Measurements from ENCODE around the gene CYP20A1. TPM values are rescaled to one million over a fixed set of nuclear protein-coding genes. Genes with fewer than 3 reads are reported as not detected.

CYP20A1 gene
- total and polyA plus RNA-seq, 2 of the 8 experiments (the other 6 are each of a cell fraction or from before 2014, with no cell fraction given) = 6.2 to 21.5 TPM

DNA sequence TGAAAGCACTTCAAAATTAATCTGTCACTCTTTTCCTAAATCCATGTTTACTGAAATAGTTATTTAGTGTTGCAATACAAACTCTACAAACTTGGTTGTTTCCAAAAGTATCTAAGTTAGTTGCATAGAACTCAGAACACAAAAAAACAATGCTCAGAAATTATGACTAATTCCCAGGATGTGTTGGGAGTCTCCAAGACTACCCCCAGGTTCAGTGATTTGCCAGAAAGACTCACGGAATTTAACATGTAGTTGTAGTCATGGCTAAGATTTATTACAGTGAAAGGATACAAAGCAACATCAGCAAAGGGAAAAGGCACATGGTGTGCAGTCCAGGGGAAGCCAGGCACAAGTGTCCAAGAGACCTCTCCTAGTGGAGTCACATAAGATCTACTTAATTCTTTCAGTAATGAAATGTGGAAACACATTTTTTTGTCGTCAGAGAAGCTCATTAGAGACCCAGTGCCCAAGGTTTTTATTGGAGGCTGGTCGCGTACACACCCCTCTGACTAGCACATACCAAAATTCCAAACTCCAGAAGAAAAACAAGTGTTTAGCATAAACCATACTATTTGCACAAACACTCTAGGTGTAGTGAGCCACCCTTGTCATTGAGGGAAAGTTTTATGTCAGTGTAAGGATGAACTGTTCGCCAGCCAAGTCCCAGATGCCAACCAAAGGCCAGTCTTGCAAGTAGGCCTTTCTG lies 43.3 kb upstream of the CYP20A1 start:
- Histone ChIP-seq H3K23me2 (ENCODE audit: low read depth, low read length) (no peaks in the 10 kb centered on the region), H3K79me1 (ENCODE audit: low read depth, low read length) (no peaks in the 10 kb centered on the region), H3K27ac (ENCODE audit: low read depth, low read length) (no peak overlapping the region), H2BK12ac (ENCODE audit: low read depth, low read length) (no peak overlapping the region), H4K8ac (ENCODE audit: extremely low read depth, insufficient read depth, low read length) (no peak overlapping the region), H3K14ac (ENCODE audit: insufficient read length) (no peak overlapping the region), H3K4me2 (ENCODE audit: insufficient read depth in 1 of 2, low read depth in 2 of 2, low read length in 2 of 2) (no peak overlapping the region), H4K91ac (replicated peaks; ENCODE audit: insufficient read length, low read length) (no peak overlapping the region), H3K79me2 (ENCODE audit: control insufficient read depth in 1 of 2, insufficient read depth in 2 of 2, low read length in 2 of 2) (no peaks in the 10 kb centered on the region), H3K4me1 (replicated peaks in 1 of 4; ENCODE audit: control insufficient read depth in 3 of 4, insufficient read depth in 4 of 4, low read length in 3 of 4) (no peaks in the 10 kb centered on the region), H2AK5ac (ENCODE audit: low read depth, low read length) (no peak overlapping the region), H3K27me3 (replicated peaks in 1 of 4; ENCODE audit: control insufficient read depth in 3 of 4, extremely low read depth in 1 of 4, insufficient read depth in 3 of 4, low read length in 3 of 4) (no peaks in the 10 kb centered on the region), H3K4me3 (ENCODE audit: extremely low read depth in 1 of 4, insufficient read depth in 2 of 4, low read depth in 3 of 4, low read length in 4 of 4) (no peak overlapping the region), H2AFZ (ENCODE audit: low read length) (no peak overlapping the region), H2BK20ac (ENCODE audit: low read length) (no peak overlapping the region), H3K56ac (replicated peaks; ENCODE audit: insufficient read length, low read depth, low read length) (no peak overlapping the region), H4K20me1 (replicated peaks in 1 of 2; ENCODE audit: control insufficient read depth in 1 of 2, insufficient read depth in 2 of 2, low read length in 2 of 2) (no peaks in the 10 kb centered on the region), H3K36me3 (ENCODE audit: control insufficient read depth in 2 of 4, insufficient read depth in 4 of 4, low read length in 3 of 4) (no peaks in the 10 kb centered on the region; a peak in 1 of 8 replicates), H2BK120ac (replicated peaks; ENCODE audit: low read depth, low read length) (no peak overlapping the region), H2BK15ac (ENCODE audit: low read length) (no peak overlapping the region), H2BK5ac (ENCODE audit: low read depth, low read length) (no peak overlapping the region), H3K4ac (replicated peaks; ENCODE audit: insufficient read length, low read depth, low read length) (no peak overlapping the region), H3K18ac (ENCODE audit: extremely low read depth, low read length) (no peak overlapping the region), H3K23ac (ENCODE audit: insufficient read length) (no peak overlapping the region), H4K5ac (ENCODE audit: insufficient read length, low read depth, low read length) (no peak overlapping the region), H3K9ac (replicated peaks in 1 of 4; ENCODE audit: extremely low read depth in 1 of 4, low read depth in 3 of 4, low read length in 3 of 4) (no peak overlapping the region), H3K9me3 (ENCODE audit: insufficient read depth in 2 of 2, low read depth in 1 of 2, low read length in 1 of 2) (no peaks in the 10 kb centered on the region)
- ChIA-PET POLR2A (ENCODE audit: partially characterized antibody) (no interaction called here), CTCF (ENCODE audit: partially characterized antibody) (interaction anchor here (1.2 kb wide), 1 partner anchor 257 kb away, joined by 3 read pairs; no protein-coding TSS in a partner anchor)
- 90% methylated on average over 5 of the region's 5 CpGs; no CpG with 5 or more reads in 1 of the 2 experiments for WGBS, 2 experiments (ENCODE audit: extremely low coverage in 1 of 2, insufficient coverage in 1 of 2, insufficient read length in 1 of 2, insufficient replicate concordance in 2 of 2, low coverage in 1 of 2, low lambda C conversion rate in 2 of 2, missing lambda C conversion rate in 1 of 2)
- DNase-seq (ENCODE audit: low read depth in 1 of 2, low spot score in 2 of 2) (no peak), FAIRE-seq (no peak)
- no peak for TF ChIP-seq BACH1 (IDR thresholded peaks at IDR 0.05; ENCODE audit: low read length)
